ENCODE measurements around the gene FCER1A. TPM values are rescaled to one million over a fixed set of nuclear protein-coding genes. Genes with fewer than 3 reads are reported as not detected.

FCER1A gene
- not detected in 2 replicates for total RNA-seq
- not detected in 2 replicates for polyA plus RNA-seq
- polyA plus RNA-seq (2012): not detected in 2 replicates
- polyA minus RNA-seq (ENCODE audit: low replicate concordance): not detected in 2 replicates

- TF ChIP-seq CTCF (conservative IDR thresholded peaks at IDR 0.05 in 1 of 2, IDR thresholded peaks at IDR 0.05 in 1 of 2; ENCODE audit: low read depth in 1 of 2, low read length in 2 of 2): no peak
- TF ChIP-seq EZH2 (IDR thresholded peaks at IDR 0.05; ENCODE audit: low read length, missing control alignments): no peak
Measured at GRCh38 chr1:159302095-159302494, at the start of gene FCER1A. Gene FCER1A (plus strand): TSS chr1:159302336. CDS start chr1:159302365, 29 bp downstream.

GRCh38 chr1:159261311-159261710 lies 40.8 kb upstream of the FCER1A start:
- Histone ChIP-seq H3K4me2 (ENCODE audit: extremely low read depth, insufficient read depth, low read length) (no peak overlapping the region), H3K4me1 (ENCODE audit: control insufficient read depth, extremely low read depth, insufficient read depth, low read length) (no peaks in the 10 kb centered on the region), H3K9ac (ENCODE audit: insufficient read depth, low read length) (no peak overlapping the region), H2AFZ (ENCODE audit: low read length) (no peak overlapping the region), H3K27ac (ENCODE audit: insufficient read depth, low read length) (no peak overlapping the region), H3K27me3 (ENCODE audit: control insufficient read depth, insufficient read depth, low read length) (no peaks in the 10 kb centered on the region), H4K20me1 (ENCODE audit: control insufficient read depth, extremely low read depth, insufficient read depth, low read length) (no peaks in the 10 kb centered on the region), H3K4me3 (replicated peaks in 1 of 4; ENCODE audit: control extremely low read depth in 1 of 4, insufficient read depth in 1 of 4, low read depth in 3 of 4, low read length in 4 of 4) (no peak overlapping the region), H3K79me2 (ENCODE audit: control insufficient read depth, insufficient read depth, low read length) (no peaks in the 10 kb centered on the region), H3K9me3 (ENCODE audit: control insufficient read depth, insufficient read depth, low read depth, low read length) (no peaks in the 10 kb centered on the region), H3K36me3 (ENCODE audit: control insufficient read depth, insufficient read depth, low read length) (no peaks in the 10 kb centered on the region)
- no peak for TF ChIP-seq CTCF (conservative IDR thresholded peaks at IDR 0.05 in 1 of 2, IDR thresholded peaks at IDR 0.05 in 1 of 2; ENCODE audit: low read depth in 1 of 2, low read length in 2 of 2)
- TF ChIP-seq EZH2 (IDR thresholded peaks at IDR 0.05; ENCODE audit: low read length, missing control alignments): no peak
- no peak for DNase-seq (ENCODE audit: low read depth in 2 of 2)

More at GRCh38 chr1:159302095-159302494, at the start of gene FCER1A:
- H3K9ac ChIP-seq (ENCODE audit: insufficient read depth, low read length): no peak within 1 kb of the TSS
- H3K4me3 ChIP-seq (replicated peaks in 1 of 4; ENCODE audit: control extremely low read depth in 1 of 4, insufficient read depth in 1 of 4, low read depth in 3 of 4, low read length in 4 of 4): no peak within 1 kb of the TSS
- H3K79me2 ChIP-seq (ENCODE audit: control insufficient read depth, insufficient read depth, low read length): no peaks in the 10 kb centered on the region
- H3K27ac ChIP-seq (ENCODE audit: insufficient read depth, low read length): no peak within 1 kb of the TSS
- H3K36me3 ChIP-seq (ENCODE audit: control insufficient read depth, insufficient read depth, low read length): no peaks in the 10 kb centered on the region
- H4K20me1 ChIP-seq (ENCODE audit: control insufficient read depth, extremely low read depth, insufficient read depth, low read length): no peaks in the 10 kb centered on the region
- no peak within 1 kb of the TSS for H3K4me2 ChIP-seq (ENCODE audit: extremely low read depth, insufficient read depth, low read length)
- no peaks in the 10 kb centered on the region for H3K4me1 ChIP-seq (ENCODE audit: control insufficient read depth, extremely low read depth, insufficient read depth, low read length)
- DNase-seq (ENCODE audit: low read depth in 2 of 2): no peak
- no peak within 1 kb of the TSS for H2AFZ ChIP-seq (ENCODE audit: low read length)
- H3K27me3 ChIP-seq (ENCODE audit: control insufficient read depth, insufficient read depth, low read length): no peaks in the 10 kb centered on the region
- H3K9me3 ChIP-seq (ENCODE audit: control insufficient read depth, insufficient read depth, low read depth, low read length): no peaks in the 10 kb centered on the region

DNA sequence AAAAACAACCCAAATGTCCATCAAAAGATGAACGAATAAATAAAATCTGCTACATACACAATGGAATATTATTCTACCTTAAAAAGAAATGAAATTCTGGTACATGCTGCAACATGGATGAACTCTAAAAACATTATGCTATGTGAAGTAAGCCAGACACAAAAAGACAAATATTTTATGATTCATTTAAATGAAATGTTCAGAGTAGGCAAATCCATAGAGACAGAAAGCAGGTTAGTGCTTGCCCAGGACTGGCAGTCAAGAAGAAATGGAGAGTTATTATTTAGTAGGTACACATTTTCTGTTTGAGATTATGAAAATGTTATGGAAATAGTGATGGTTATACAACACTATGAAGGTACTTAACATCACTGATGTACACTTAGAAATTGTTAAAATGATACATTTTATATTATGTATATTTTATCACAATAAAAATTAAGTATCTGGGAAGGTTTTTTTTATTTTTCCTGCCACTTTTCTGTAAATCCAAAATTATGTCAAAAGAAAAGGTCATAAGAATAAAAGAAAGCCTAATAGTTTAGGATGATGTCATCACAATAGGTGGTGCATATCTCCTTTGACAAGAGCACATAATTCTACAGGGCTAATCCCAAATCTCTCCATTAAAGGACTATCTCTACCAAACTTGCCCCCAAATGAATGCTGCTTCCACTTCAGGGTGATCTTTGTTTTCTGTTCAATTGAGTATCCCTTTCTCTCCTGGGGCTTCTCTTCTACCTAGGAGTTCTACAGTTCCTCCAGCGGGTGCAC lies 40.2 kb upstream of the FCER1A start:
- Histone ChIP-seq H3K4me1 (ENCODE audit: control insufficient read depth, extremely low read depth, insufficient read depth, low read length) (no peaks in the 10 kb centered on the region), H3K9me3 (ENCODE audit: control insufficient read depth, insufficient read depth, low read depth, low read length) (no peaks in the 10 kb centered on the region), H2AFZ (ENCODE audit: low read length) (no peak overlapping the region), H3K4me2 (ENCODE audit: extremely low read depth, insufficient read depth, low read length) (no peak overlapping the region), H4K20me1 (ENCODE audit: control insufficient read depth, extremely low read depth, insufficient read depth, low read length) (no peaks in the 10 kb centered on the region), H3K79me2 (ENCODE audit: control insufficient read depth, insufficient read depth, low read length) (no peaks in the 10 kb centered on the region), H3K9ac (ENCODE audit: insufficient read depth, low read length) (no peak overlapping the region), H3K4me3 (replicated peaks in 1 of 4; ENCODE audit: control extremely low read depth in 1 of 4, insufficient read depth in 1 of 4, low read depth in 3 of 4, low read length in 4 of 4) (no peak overlapping the region), H3K27ac (ENCODE audit: insufficient read depth, low read length) (no peak overlapping the region), H3K27me3 (ENCODE audit: control insufficient read depth, insufficient read depth, low read length) (no peaks in the 10 kb centered on the region), H3K36me3 (ENCODE audit: control insufficient read depth, insufficient read depth, low read length) (no peaks in the 10 kb centered on the region)
- TF ChIP-seq EZH2 (IDR thresholded peaks at IDR 0.05; ENCODE audit: low read length, missing control alignments) (no peak), CTCF (conservative IDR thresholded peaks at IDR 0.05 in 1 of 2, IDR thresholded peaks at IDR 0.05 in 1 of 2; ENCODE audit: low read depth in 1 of 2, low read length in 2 of 2) (no peak)
- no peak for DNase-seq (ENCODE audit: low read depth in 2 of 2)

Data from fibroblast of lung (primary cell).